ENCODE results near the gene GDPD5.

Gene GDPD5

GRCh38 chr11:75426720-75427086, 99.0 kb downstream of the GDPD5 start:
- no peak overlapping the region for H3K27ac ChIP-seq (ENCODE audit: low read depth, low read length)
- no peak overlapping the region for H3K9ac ChIP-seq (ENCODE audit: low read length in 5 of 5)
- peaks cover 0 to 13% (median 3%) of the 10 kb centered on the region in 5 donors for H3K27me3 ChIP-seq (ENCODE audit: control insufficient read depth in 5 of 5, insufficient read depth in 4 of 5, low read length in 5 of 5)
- peaks cover 0 to 8% (median 5%) of the 10 kb centered on the region in 5 donors for H3K9me3 ChIP-seq (ENCODE audit: control insufficient read depth in 5 of 5, low read length in 5 of 5)
- H3K36me3 ChIP-seq (ENCODE audit: control insufficient read depth in 5 of 5, insufficient read depth in 5 of 5, low read length in 5 of 5), result peaks cover 0 to 20% (median 15%) of the 10 kb centered on the region in 5 donors
- no peak overlapping the region for H3K4me3 ChIP-seq (ENCODE audit: low read depth in 1 of 5, low read length in 5 of 5)
- peaks cover 2 to 27% (median 22%) of the 10 kb centered on the region in 5 donors for H3K4me1 ChIP-seq (ENCODE audit: control insufficient read depth in 5 of 5, insufficient read depth in 5 of 5, low read length in 5 of 5)

- Histone ChIP-seq H3K4me3 (ENCODE audit: low read depth in 1 of 5, low read length in 5 of 5) (no peak overlapping the region), H3K9me3 (ENCODE audit: control insufficient read depth in 5 of 5, low read length in 5 of 5) (peaks cover 0 to 8% (median 5%) of the 10 kb centered on the region in 5 donors), H3K36me3 (ENCODE audit: control insufficient read depth in 5 of 5, insufficient read depth in 5 of 5, low read length in 5 of 5) (peaks cover 0 to 22% (median 15%) of the 10 kb centered on the region in 5 donors), H3K27me3 (ENCODE audit: control insufficient read depth in 5 of 5, insufficient read depth in 4 of 5, low read length in 5 of 5) (no peaks in the 10 kb centered on the region), H3K4me1 (ENCODE audit: control insufficient read depth in 5 of 5, insufficient read depth in 5 of 5, low read length in 5 of 5) (peaks cover 2 to 21% (median 14%) of the 10 kb centered on the region in 5 donors), H3K9ac (ENCODE audit: low read length in 5 of 5) (no peak overlapping the region), H3K27ac (ENCODE audit: low read depth, low read length) (no peak overlapping the region)
These were observed 100.3 kb downstream of the GDPD5 start for GRCh38 chr11:75425422-75425821.

- H3K27me3 ChIP-seq (ENCODE audit: control insufficient read depth in 5 of 5, insufficient read depth in 4 of 5, low read length in 5 of 5), result no peaks in the 10 kb centered on the region
- peaks cover 2 to 16% (median 13%) of the 10 kb centered on the region in 5 donors for H3K4me1 ChIP-seq (ENCODE audit: control insufficient read depth in 5 of 5, insufficient read depth in 5 of 5, low read length in 5 of 5)
- H3K36me3 ChIP-seq (ENCODE audit: control insufficient read depth in 5 of 5, insufficient read depth in 5 of 5, low read length in 5 of 5), result peaks cover 0 to 22% (median 15%) of the 10 kb centered on the region in 5 donors
- no peak overlapping the region for H3K9ac ChIP-seq (ENCODE audit: low read length in 5 of 5)
- peaks cover 0 to 3% (median 3%) of the 10 kb centered on the region in 5 donors for H3K9me3 ChIP-seq (ENCODE audit: control insufficient read depth in 5 of 5, low read length in 5 of 5)
- no peak overlapping the region for H3K4me3 ChIP-seq (ENCODE audit: low read depth in 1 of 5, low read length in 5 of 5)
- H3K27ac ChIP-seq (ENCODE audit: low read depth, low read length), result no peak overlapping the region
These were observed 101.3 kb downstream of the GDPD5 start for GRCh38 chr11:75424396-75424795.

DNA sequence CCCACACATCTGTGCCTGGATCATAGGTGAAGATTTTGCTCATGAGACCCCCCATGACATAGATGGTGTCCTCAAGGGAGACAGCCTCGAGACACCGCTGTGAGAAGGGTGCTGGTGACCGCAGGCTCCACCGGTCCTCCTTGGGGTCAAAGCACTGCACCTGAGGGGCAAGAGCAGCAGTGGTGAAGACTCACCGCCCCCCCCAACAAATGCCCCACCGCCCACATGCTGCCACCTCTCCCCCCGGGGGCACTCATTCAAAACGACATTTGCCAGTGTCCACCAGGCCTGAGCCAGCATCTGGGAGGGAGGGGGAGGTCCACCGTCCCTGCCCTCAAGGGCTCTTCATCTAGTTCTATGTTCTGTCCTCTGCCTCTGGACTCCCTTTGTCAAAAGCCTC, 102.0 kb downstream of the GDPD5 start:
- Histone ChIP-seq H3K36me3 (ENCODE audit: control insufficient read depth in 5 of 5, insufficient read depth in 5 of 5, low read length in 5 of 5) (peaks cover 0 to 22% (median 15%) of the 10 kb centered on the region in 5 donors), H3K9me3 (ENCODE audit: control insufficient read depth in 5 of 5, low read length in 5 of 5) (no peaks in the 10 kb centered on the region), H3K9ac (ENCODE audit: low read length in 5 of 5) (no peak overlapping the region), H3K27ac (ENCODE audit: low read depth, low read length) (no peak overlapping the region), H3K4me1 (ENCODE audit: control insufficient read depth in 5 of 5, insufficient read depth in 5 of 5, low read length in 5 of 5) (peaks cover 2 to 11% (median 8%) of the 10 kb centered on the region in 5 donors), H3K27me3 (ENCODE audit: control insufficient read depth in 5 of 5, insufficient read depth in 4 of 5, low read length in 5 of 5) (no peaks in the 10 kb centered on the region), H3K4me3 (ENCODE audit: low read depth in 1 of 5, low read length in 5 of 5) (no peak overlapping the region)

DNA sequence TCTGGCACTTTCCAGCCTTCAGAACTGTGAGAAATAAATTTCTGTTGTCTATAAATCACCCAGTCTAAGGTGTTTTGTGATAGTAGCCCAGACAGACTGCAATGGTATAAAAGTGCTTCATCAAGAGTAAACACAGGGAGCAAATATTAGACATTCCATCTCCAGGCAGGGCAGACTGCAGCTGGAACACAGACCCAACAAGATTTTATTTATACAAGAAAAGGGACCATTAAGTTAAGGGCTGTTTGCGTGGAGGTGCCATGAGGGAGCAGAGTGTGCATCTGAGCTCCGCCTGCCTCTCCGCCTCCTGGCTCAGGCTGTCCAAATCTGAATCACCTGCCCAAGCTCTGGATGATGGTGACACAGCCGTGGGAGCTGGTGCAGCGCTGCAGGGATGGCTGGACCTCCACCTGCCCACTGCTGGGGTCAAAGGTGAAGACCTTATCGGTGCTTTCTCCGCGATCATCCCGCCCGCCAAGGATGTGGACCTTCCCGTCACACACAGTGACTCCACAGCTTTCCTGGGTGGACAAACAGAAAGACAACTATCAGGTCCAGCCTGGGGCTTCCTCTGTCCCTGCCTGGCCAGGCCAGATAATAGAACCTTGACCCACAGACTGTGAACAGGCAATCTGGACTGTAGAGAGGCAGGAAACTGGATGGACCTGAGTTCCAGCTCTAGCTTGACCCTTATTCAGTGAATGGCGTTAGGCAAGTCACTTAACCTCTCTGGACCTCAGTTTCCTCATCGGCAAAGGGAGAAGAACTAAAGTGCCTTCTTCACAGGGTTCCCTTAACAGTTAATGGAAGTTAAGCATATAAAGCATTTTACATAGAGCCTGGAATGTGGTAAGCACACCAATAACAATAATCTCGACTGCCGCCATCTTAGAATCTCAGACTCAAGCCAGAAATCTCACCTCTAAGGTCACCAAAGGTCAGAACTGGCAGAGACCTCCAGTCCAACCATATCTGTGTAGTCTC, 103.2 kb downstream of the GDPD5 start:
- H3K9ac ChIP-seq (ENCODE audit: low read length in 5 of 5), result no peak overlapping the region
- H3K27me3 ChIP-seq (ENCODE audit: control insufficient read depth in 5 of 5, insufficient read depth in 4 of 5, low read length in 5 of 5), result no peaks in the 10 kb centered on the region
- H3K9me3 ChIP-seq (ENCODE audit: control insufficient read depth in 5 of 5, low read length in 5 of 5), result no peaks in the 10 kb centered on the region
- H3K36me3 ChIP-seq (ENCODE audit: control insufficient read depth in 5 of 5, insufficient read depth in 5 of 5, low read length in 5 of 5), result peaks cover 0 to 22% (median 15%) of the 10 kb centered on the region in 5 donors
- H3K27ac ChIP-seq (ENCODE audit: low read depth, low read length), result no peak overlapping the region
- H3K4me3 ChIP-seq (ENCODE audit: low read depth in 1 of 5, low read length in 5 of 5), result no peak overlapping the region
- peaks cover 0 to 3% (median 1%) of the 10 kb centered on the region in 5 donors for H3K4me1 ChIP-seq (ENCODE audit: control insufficient read depth in 5 of 5, insufficient read depth in 5 of 5, low read length in 5 of 5)

- peaks cover 0 to 3% (median 0%) of the 10 kb centered on the region in 5 donors for H3K4me1 ChIP-seq (ENCODE audit: control insufficient read depth in 5 of 5, insufficient read depth in 5 of 5, low read length in 5 of 5)
- H3K27me3 ChIP-seq (ENCODE audit: control insufficient read depth in 5 of 5, insufficient read depth in 4 of 5, low read length in 5 of 5), result no peaks in the 10 kb centered on the region
- no peaks in the 10 kb centered on the region for H3K9me3 ChIP-seq (ENCODE audit: control insufficient read depth in 5 of 5, low read length in 5 of 5)
- no peak overlapping the region for H3K27ac ChIP-seq (ENCODE audit: low read depth, low read length)
- peaks cover 0 to 22% (median 15%) of the 10 kb centered on the region in 5 donors for H3K36me3 ChIP-seq (ENCODE audit: control insufficient read depth in 5 of 5, insufficient read depth in 5 of 5, low read length in 5 of 5)
- no peak overlapping the region for H3K9ac ChIP-seq (ENCODE audit: low read length in 5 of 5)
- no peak overlapping the region for H3K4me3 ChIP-seq (ENCODE audit: low read depth in 1 of 5, low read length in 5 of 5)
These were observed 103.9 kb downstream of the GDPD5 start for GRCh38 chr11:75421902-75422247.

GRCh38 chr11:75421035-75421602, 104.6 kb downstream of the GDPD5 start:
- H3K9me3 ChIP-seq (ENCODE audit: control insufficient read depth in 5 of 5, low read length in 5 of 5), result no peaks in the 10 kb centered on the region
- no peak overlapping the region for H3K4me3 ChIP-seq (ENCODE audit: low read depth in 1 of 5, low read length in 5 of 5)
- no peak overlapping the region for H3K27ac ChIP-seq (ENCODE audit: low read depth, low read length)

GRCh38 chr11:75420224-75421034, 105.3 kb downstream of the GDPD5 start:
- Histone ChIP-seq H3K9ac (ENCODE audit: low read length in 5 of 5) (no peak overlapping the region), H3K4me1 (ENCODE audit: control insufficient read depth in 5 of 5, insufficient read depth in 5 of 5, low read length in 5 of 5) (peaks cover 0 to 3% (median 0%) of the 10 kb centered on the region in 5 donors), H3K9me3 (ENCODE audit: control insufficient read depth in 5 of 5, low read length in 5 of 5) (no peaks in the 10 kb centered on the region), H3K27ac (ENCODE audit: low read depth, low read length) (no peak overlapping the region), H3K36me3 (ENCODE audit: control insufficient read depth in 5 of 5, insufficient read depth in 5 of 5, low read length in 5 of 5) (peaks cover 3 to 23% (median 15%) of the 10 kb centered on the region in 5 donors), H3K4me3 (ENCODE audit: low read depth in 1 of 5, low read length in 5 of 5) (no peak overlapping the region), H3K27me3 (ENCODE audit: control insufficient read depth in 5 of 5, insufficient read depth in 4 of 5, low read length in 5 of 5) (no peaks in the 10 kb centered on the region)

More at GRCh38 chr11:75421035-75421602, 104.6 kb downstream of the GDPD5 start:
- Histone ChIP-seq H3K4me1 (ENCODE audit: control insufficient read depth in 5 of 5, insufficient read depth in 5 of 5, low read length in 5 of 5) (peaks cover 0 to 3% (median 0%) of the 10 kb centered on the region in 5 donors), H3K9ac (ENCODE audit: low read length in 5 of 5) (no peak overlapping the region), H3K27me3 (ENCODE audit: control insufficient read depth in 5 of 5, insufficient read depth in 4 of 5, low read length in 5 of 5) (no peaks in the 10 kb centered on the region), H3K36me3 (ENCODE audit: control insufficient read depth in 5 of 5, insufficient read depth in 5 of 5, low read length in 5 of 5) (peaks cover under 1 to 22% (median 15%) of the 10 kb centered on the region in 5 donors)

DNA sequence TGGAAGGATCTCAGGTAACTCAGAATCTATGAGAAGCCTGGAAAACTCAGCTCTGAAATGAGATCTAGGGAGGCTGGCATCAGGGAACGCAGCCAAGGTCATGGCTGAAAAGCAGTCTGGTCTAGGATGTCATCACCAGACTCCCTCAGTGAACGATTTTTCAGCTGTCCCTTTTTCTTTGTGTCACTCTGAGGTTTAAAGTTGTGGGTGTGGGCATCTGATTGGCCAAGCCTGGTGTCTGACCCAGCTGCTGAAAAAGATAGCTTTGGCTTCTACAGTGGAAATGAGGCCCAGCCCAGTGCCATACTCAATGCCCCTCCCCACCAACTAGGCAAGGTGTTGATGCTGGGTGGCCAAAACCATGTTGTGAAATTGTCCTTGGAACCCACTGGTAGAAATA, 111.9 kb downstream of the GDPD5 start:
- no peak overlapping the region for H3K4me3 ChIP-seq (ENCODE audit: low read depth in 1 of 5, low read length in 5 of 5)
- H3K9ac ChIP-seq (ENCODE audit: low read length in 5 of 5), result no peak overlapping the region
- H3K36me3 ChIP-seq (ENCODE audit: control insufficient read depth in 5 of 5, insufficient read depth in 5 of 5, low read length in 5 of 5), result peaks cover 6 to 33% (median 15%) of the 10 kb centered on the region in 5 donors
- H3K9me3 ChIP-seq (ENCODE audit: control insufficient read depth in 5 of 5, low read length in 5 of 5), result no peaks in the 10 kb centered on the region
- H3K4me1 ChIP-seq (ENCODE audit: control insufficient read depth in 5 of 5, insufficient read depth in 5 of 5, low read length in 5 of 5), result peaks cover 0 to 3% (median 0%) of the 10 kb centered on the region in 5 donors
- H3K27me3 ChIP-seq (ENCODE audit: control insufficient read depth in 5 of 5, insufficient read depth in 4 of 5, low read length in 5 of 5), result no peaks in the 10 kb centered on the region
- no peak overlapping the region for H3K27ac ChIP-seq (ENCODE audit: low read depth, low read length)
